NT2/D1 (cell line): ENCODE data around the gene OXNAD1.

Experiments used
- DNase-seq: peaks from one replicate; pipeline ENCODE4 v3.0.0-alpha.2; 2011; ENCODE audit warnings: low read depth, low spot score
- H3K27me3 ChIP-seq: 2 replicates; pipeline ENCODE4 v1.6.0; 2011; ENCODE audit warnings: mild to moderate bottlenecking; ENCODE audit not compliant: insufficient read length, insufficient read depth
- H3K36me3 ChIP-seq: 2 replicates; pipeline ENCODE4 v1.6.1; 2011; ENCODE audit warnings: mild to moderate bottlenecking, low read length, mixed read lengths; ENCODE audit not compliant: insufficient read depth, insufficient read length
- H3K4me1 ChIP-seq: 2 replicates; pipeline ENCODE4 v1.5.1; 2011; ENCODE audit not compliant: insufficient read depth, insufficient read length
- H3K4me3 ChIP-seq: 2 replicates; pipeline ENCODE4 v1.5.1; 2011; ENCODE audit warnings: low read depth; ENCODE audit not compliant: insufficient read length
- H3K9ac ChIP-seq: 2 replicates; pipeline ENCODE4 v1.6.0; 2011; ENCODE audit warnings: low read depth; ENCODE audit not compliant: insufficient read length
- H3K9me3 ChIP-seq: 2 replicates; pipeline ENCODE4 v1.5.1; 2011; ENCODE audit warnings: mild to moderate bottlenecking, low read length; ENCODE audit not compliant: insufficient read depth
- SUZ12 ChIP-seq: IDR thresholded peaks from 2 replicates; pipeline ENCODE4 v1.6.1; 2011; ENCODE audit not compliant: insufficient read length, insufficient read depth; ENCODE audit errors: extremely low read depth
- YY1 ChIP-seq: IDR thresholded peaks from 2 replicates; pipeline ENCODE4 v1.6.1; 2011; ENCODE audit not compliant: insufficient read length, insufficient read depth
- ZNF274 ChIP-seq: IDR thresholded peaks from 2 replicates; pipeline ENCODE4 v1.6.1; 2011; ENCODE audit warnings: mild to moderate bottlenecking, low read depth, low read length

OXNAD1 gene

GRCh38 chr3:16338999-16339398, 74.0 kb downstream of the OXNAD1 start:
- no peak for TF ChIP-seq ZNF274
- no peak for TF ChIP-seq SUZ12
- H3K4me1 ChIP-seq = no peaks in the 10 kb centered on the region
- H3K4me3 ChIP-seq = no peak overlapping the region
- H3K9ac ChIP-seq = no peak overlapping the region
- DNase-seq = no peak
- H3K9me3 ChIP-seq = no peaks in the 10 kb centered on the region
- no peaks in the 10 kb centered on the region for H3K27me3 ChIP-seq
- peaks cover 16% of the 10 kb centered on the region for H3K36me3 ChIP-seq

GRCh38 chr3:16343101-16343500, 78.1 kb downstream of the OXNAD1 start:
- Histone ChIP-seq H3K9me3 (no peaks in the 10 kb centered on the region), H3K27me3 (no peaks in the 10 kb centered on the region), H3K36me3 (peaks cover 7% of the 10 kb centered on the region), H3K9ac (no peak overlapping the region), H3K4me1 (peaks cover 3% of the 10 kb centered on the region), H3K4me3 (no peak overlapping the region)
- DNase-seq = no peak
- TF ChIP-seq SUZ12 = no peak
- TF ChIP-seq YY1 = no peak
- TF ChIP-seq ZNF274 = no peak

GRCh38 chr3:16346413-16347081, 81.5 kb downstream of the OXNAD1 start:
- H3K4me3 ChIP-seq = no peak overlapping the region
- peaks cover 3% of the 10 kb centered on the region for H3K4me1 ChIP-seq
- TF ChIP-seq ZNF274 = no peak
- TF ChIP-seq SUZ12 = no peak
- TF ChIP-seq YY1 = no peak
- H3K27me3 ChIP-seq = no peaks in the 10 kb centered on the region
- H3K9me3 ChIP-seq = no peaks in the 10 kb centered on the region
- H3K9ac ChIP-seq = no peak overlapping the region
- H3K36me3 ChIP-seq = peaks cover 14% of the 10 kb centered on the region
- no peak for DNase-seq

GRCh38 chr3:16347548-16347947, 82.5 kb downstream of the OXNAD1 start:
- no peak overlapping the region for H3K9ac ChIP-seq
- H3K27me3 ChIP-seq = no peaks in the 10 kb centered on the region
- H3K4me3 ChIP-seq = no peak overlapping the region
- no peak for DNase-seq
- TF ChIP-seq SUZ12 = no peak
- no peak for TF ChIP-seq YY1
- TF ChIP-seq ZNF274 = no peak
- H3K4me1 ChIP-seq = peaks cover 3% of the 10 kb centered on the region
- peaks cover 14% of the 10 kb centered on the region for H3K36me3 ChIP-seq
- H3K9me3 ChIP-seq = no peaks in the 10 kb centered on the region

GRCh38 chr3:16349986-16350596, 85.1 kb downstream of the OXNAD1 start:
- Histone ChIP-seq H3K36me3 (peaks cover 14% of the 10 kb centered on the region), H3K27me3 (no peaks in the 10 kb centered on the region), H3K9ac (no peak overlapping the region), H3K4me1 (peaks cover 3% of the 10 kb centered on the region), H3K4me3 (no peak overlapping the region), H3K9me3 (no peaks in the 10 kb centered on the region)
- DNase-seq = no peak
- TF ChIP-seq SUZ12 (no peak), ZNF274 (no peak), YY1 (no peak)

- H3K9ac ChIP-seq = no peak overlapping the region
- TF ChIP-seq SUZ12 (no peak), YY1 (no peak), ZNF274 (no peak)
- H3K27me3 ChIP-seq = no peaks in the 10 kb centered on the region
- no peak overlapping the region for H3K4me3 ChIP-seq
- no peak for DNase-seq
- peaks cover 14% of the 10 kb centered on the region for H3K36me3 ChIP-seq
- no peaks in the 10 kb centered on the region for H3K9me3 ChIP-seq
- H3K4me1 ChIP-seq = no peaks in the 10 kb centered on the region
These were observed 85.7 kb downstream of the OXNAD1 start for GRCh38 chr3:16350597-16351318.

- DNase-seq = no peak
- Histone ChIP-seq H3K27me3 (no peaks in the 10 kb centered on the region), H3K4me3 (no peak overlapping the region), H3K36me3 (peaks cover 13% of the 10 kb centered on the region), H3K4me1 (peaks cover 2% of the 10 kb centered on the region), H3K9me3 (no peaks in the 10 kb centered on the region), H3K9ac (no peak overlapping the region)
- TF ChIP-seq ZNF274 = no peak
- no peak for TF ChIP-seq SUZ12
- no peak for TF ChIP-seq YY1
These were observed 87.4 kb downstream of the OXNAD1 start for GRCh38 chr3:16352428-16352827.
